HG03457 (cell line): ENCODE results near the gene RAB1A.
"Not testable (repeated sequence)": the region's sequence is repeated elsewhere in the genome, so short reads cannot be mapped to it uniquely, and the experiment has no call there.

Experiments
- ATAC-seq: cut with Tn5 transposase; IDR thresholded peaks from one replicate; pipeline ENCODE4 v1.9.1; 2021; ENCODE audit warnings: moderate number of reproducible peaks; ENCODE audit not compliant: unreplicated experiment

RAB1A gene

DNA sequence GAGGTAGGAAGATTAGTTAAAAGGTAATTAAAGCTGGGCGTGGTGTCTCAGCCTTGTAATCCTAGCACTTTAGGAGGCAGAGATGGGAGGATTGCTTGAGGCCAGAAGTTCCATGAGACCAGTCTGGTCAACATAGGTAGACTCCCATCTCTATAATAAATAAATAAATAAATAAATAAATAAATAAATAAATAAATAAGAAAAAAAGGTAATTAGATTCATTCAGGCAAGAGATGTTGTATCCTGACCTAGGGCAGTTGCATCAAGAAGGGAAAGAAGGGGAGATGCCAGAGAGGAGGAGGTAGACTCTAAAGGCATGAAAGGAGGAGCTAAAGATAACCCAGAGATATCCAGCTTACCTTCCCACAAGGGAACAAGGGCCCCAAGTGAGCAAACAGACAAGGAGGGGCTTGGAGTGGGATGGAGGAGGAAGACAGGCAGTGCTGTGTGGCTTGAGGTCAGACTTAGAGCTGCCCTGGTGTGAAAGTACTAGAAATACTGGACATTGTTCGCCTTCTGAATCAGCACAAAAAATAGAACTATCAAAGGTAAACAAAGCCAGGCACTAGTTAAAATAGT lies 7.4 kb upstream of the RAB1A start:
- ATAC-seq: no peak

DNA sequence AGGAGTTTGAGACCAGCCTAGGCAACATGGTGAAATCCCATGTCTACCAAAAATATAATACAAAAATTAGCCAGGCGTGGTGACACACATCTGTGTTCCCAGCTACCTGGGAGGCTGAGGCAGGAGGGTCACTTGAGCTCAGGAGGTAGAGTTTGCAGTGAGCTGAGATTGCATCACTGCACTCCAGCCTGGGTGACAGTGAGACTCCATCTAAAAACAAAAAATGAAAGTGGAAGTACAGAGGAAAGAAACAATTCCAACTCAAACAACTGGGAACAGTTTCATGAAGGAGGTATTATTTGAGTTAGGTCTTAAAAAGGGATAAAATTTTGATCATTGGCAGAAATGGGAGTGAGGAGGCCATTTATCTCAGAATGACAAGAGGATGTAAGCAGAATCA lies 6.3 kb upstream of the RAB1A start:
- ATAC-seq: no peak

DNA sequence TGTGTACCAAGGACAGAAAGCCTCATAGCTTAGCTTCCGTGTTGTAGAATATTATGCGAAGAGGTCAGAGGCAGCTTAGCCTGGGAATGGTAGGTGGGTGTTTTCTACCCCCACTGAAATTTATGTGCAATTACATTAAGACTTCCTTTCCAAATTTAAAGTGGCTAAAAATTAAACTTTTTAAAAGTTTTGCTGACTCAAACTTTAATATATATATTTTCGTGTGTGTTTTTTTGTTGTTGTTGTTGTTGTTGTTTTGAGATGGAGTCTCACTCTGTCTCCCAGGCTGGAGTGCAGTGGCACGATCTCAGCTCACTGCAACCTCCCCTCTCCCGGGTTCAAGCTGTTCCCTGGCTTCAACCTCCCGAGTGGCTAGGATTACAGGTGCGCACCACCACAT lies 4.3 kb upstream of the RAB1A start:
- ATAC-seq: no peak

DNA sequence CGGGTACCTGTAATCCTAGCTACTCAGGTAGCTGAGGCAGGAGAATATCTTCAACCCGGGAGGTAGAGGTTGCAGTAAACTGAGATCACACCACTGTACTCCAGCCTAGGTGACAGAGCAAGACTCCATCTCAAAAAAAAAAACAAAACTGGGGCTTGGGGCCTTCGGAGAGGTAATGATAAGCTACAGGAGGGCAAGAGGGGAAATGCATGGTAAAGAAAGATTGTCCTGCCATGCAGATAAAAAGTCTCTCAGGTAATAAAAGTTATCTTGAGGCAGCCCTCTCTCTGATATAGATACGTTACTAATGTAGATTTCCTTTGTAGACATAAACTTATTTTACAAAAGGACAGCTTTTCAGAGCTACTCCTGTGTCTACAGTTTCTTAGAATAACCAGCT lies 3.7 kb upstream of the RAB1A start:
- no peak for ATAC-seq

DNA sequence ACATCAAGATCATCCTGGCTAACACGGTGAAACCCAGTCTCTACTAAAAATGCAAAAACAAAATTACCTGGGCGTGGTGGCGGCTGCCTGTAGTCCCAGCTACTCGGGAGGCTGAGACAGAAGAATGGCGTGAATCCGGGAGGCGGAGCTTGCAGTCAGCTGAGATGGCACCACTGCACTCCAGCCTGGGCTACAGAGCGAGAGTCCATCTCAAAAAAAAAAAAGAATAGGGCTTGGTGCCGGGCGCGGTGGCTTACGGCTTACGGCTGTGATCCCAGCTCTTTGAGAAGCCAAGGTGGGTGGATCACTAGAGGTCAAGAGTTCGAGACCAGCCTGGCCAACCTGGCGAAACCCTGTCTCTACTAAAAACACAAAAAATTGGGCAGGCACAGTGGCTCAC lies 3.0 kb upstream of the RAB1A start:
- not testable (repeated sequence) for ATAC-seq

DNA sequence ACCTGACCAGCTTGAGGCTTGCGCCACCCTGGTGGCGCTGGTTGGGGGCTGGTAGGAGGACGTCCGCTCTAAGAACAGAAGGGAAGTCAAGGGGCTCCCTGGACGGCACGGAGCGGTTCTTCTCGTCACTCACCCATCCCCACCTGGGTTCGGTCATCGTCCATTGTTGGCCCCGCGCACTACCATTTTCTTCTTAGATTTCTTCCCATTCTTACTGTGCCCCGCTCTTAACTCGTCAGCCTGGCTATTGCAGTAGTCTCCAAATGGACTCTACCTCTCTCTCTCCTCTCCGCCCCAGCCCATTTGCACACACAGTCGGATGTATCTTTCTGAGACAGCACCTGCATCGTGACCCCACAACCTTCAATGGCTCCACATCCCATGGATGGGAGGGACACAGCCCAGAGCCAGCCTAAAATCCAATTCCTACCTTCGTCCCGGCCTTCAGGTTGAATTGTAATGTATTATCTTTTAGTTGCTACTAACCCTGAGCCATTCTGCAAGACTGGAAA lies 814 bp upstream of the RAB1A start:
- ATAC-seq: peak; percentile 16

DNA sequence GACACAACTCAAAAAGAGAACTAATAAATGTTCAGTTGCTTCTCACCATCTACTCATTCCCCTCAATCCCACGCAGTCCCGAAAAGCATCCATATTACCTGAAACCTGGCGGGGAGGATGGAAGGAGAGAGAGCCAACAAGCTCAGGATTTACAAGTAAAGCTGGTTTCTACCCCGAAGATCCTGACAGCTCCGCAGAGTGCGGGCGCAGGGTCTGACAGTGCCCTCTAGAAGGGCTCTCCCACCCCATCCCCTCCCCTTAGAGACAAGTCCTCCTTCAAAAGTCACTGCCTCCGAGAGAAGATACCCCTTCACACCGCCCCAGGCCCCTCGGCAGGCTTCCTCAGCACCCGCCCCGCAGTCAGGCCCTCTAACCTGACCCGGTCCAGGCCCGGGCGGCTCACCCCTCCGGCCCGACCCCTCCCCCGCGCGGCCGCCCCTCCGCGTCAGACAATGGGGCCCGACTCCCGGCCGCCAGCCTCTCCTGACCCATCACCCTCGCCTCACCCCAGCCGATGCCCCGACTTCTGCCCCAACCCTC lies 550 bp downstream of the RAB1A start:
- peak; percentile 9 for ATAC-seq

DNA sequence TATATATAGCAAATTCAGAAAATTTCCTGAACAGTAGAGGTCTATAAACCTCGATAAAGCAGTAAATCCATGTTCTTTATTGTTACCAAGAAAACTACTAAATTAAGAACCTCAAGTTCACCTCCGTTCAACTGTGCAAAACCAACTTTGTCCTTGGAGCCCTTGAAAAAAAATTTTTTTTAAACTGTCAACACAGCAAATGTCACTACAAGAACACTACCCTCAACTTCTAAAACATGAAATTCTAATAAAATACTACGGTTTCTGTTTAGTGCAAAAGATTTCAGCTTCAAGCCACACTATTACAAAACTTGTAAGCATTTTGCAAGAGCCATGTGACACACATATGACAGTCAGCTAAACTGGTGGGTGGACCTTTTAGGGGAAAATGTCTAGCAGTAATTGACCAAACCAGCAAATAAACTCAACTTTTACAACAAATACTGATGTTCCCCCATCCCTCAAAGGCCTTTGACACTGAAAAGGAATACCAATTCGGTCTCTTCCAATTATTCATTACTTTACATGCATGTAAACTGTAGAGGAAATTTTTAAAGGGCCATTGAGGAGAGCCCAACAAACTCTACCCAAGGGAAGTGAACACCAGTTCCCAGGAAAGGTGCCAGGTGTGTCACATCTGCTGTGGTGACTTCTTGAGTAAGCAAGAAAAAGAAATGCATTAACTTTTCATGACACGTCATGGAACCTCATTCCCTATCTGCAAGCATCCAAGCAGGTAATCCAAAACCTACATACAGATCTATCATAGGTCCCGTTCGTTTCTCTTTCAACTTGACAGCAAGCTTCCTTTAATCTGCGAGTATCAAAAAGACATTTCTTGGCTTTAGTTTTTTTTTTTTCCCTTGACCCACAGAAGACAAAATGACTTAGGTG lies 1.4 kb downstream of the RAB1A start:
- ATAC-seq: no peak

DNA sequence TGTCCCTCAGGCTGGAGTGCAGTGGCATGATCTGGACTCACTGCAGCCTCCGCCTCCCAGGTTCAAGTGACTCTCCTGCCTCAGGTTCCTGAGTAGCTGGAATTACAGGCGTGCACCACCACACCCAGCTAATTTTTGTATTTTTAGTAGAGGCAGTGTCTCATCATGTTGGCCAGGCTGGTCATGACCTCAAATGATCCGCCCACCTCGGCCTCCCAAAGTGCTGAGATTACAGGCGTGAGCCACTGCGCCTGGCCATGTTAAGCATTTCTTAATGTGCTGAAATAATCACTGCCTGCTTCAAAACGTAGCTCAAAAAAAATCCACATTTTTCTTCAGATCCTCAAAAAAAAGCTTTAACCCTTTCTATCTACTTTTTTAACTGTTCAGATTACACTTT lies 4.4 kb downstream of the RAB1A start:
- not testable (repeated sequence) for ATAC-seq

DNA sequence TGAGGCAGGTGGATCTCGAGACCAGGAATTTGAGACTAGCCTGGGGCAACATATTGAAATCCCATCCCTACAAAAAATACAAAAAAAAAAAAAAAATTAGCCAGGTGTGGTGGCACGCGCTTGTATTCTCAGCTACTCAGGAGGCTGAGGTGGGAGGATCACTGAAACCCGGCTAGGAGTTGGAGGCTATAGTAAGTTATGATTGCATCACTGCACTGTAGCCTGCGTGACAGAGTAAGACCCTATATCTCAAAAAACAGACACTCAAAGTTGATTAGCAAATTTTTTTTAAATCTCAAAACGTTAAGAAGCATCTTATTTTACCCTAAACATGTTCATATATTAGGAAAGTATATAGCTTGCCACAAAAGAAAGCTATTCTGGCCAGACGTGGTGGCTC lies 7.6 kb downstream of the RAB1A start:
- no peak for ATAC-seq

DNA sequence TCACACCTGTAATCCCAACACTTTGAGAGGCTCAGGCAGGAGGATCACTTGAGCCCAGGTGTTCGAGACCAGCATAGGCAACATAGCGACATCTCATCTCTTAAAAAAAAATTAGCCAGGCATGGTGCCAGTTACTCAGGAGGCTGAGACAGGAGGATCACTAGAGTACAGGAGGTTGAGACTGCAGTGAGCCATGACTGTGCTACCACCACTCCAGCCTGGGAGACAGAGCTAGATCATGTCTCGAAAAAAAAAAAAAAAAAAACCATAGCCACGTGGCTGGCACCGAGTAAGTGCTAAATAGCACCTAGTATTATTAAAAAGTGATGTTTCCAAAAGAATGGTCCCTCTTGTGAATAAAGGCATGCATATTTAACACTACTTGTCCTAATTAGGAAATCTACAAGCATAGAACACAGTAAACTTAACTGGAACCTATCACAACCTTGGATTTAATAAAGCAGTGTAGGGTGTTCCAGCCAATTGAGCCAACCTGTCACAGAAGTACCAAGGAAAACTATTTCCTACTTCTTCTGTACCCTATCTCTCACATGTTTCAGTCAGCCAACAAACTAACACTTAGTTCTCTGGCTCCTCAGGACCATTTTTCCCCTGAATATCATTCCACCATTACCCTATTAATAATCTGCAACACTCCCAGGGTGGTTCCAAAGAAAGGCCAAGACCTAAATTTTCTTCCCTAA lies 8.8 kb downstream of the RAB1A start:
- ATAC-seq: no peak

DNA sequence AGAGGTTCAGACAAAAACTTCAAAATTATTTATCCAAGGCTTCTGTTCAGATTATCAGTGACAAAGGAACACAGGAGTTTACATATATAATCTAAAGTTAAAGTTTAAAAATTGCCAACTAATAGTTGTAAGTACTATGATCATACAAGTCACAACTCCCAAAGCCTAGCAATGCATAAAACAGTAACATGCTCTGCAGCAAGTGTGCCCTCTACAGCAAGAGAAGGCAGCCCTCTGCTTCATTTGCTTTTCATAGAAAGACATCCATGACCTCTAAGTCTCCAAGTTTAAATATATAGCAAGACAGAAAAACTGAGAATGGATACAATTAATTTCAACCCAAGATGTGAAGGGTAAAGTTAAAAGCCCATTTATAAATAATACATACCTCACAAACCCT lies 13.3 kb downstream of the RAB1A start:
- ATAC-seq: no peak

DNA sequence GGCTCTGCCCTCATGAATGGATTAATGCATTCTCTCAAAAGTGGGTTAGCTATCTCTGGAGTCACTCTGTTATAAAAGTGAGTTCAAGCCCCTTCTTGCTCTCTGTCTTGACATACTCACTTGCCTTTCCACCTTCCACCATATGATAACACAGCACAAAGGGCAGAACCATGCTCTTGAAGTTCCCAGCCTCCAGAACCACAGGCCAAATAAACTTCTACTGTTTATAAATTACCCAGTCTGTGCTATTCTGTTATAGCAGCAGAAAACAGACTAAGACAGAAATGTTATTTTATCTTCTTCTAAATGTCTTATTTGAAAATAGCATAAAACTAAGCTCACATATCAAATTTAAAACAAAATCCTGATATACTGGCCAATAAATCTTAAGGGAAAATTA lies 15.0 kb downstream of the RAB1A start:
- no peak for ATAC-seq

DNA sequence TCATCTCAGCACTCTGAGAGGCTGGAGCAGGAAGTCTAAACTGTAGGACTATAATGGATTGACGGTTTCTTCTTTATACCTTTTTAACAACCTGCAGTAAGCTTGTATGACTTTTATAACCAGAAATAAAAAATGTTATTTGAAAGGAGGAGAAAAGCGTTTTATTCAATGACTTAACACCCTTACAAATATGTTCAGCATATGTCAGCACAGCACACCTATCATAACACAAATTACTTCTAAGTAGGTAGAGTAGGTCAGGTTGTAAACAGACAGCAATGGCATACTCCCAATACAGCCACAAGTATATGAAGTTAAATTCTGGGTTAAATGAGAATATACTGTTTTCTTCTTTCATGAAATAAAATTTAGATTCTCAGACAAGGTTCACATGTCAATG lies 16.1 kb downstream of the RAB1A start:
- no peak for ATAC-seq

DNA sequence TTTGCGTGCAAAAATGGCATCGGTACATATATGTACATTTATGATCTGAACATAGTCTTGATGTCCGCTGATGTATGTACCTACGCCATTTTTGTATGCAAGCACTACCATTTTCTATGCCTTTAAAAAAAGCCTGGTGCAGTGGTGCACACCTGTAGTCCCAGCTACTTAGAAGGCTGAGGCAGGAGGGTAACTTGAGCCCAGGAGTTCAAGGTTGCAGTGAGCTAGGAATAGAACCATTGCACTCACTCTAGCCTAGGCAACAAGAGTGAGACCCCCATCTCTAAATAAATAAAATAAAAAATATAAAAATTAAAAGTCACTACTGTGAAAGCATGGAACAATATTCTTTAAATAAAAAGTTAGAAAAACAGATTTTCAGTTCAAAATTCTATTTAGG lies 16.7 kb downstream of the RAB1A start:
- ATAC-seq: no peak

DNA sequence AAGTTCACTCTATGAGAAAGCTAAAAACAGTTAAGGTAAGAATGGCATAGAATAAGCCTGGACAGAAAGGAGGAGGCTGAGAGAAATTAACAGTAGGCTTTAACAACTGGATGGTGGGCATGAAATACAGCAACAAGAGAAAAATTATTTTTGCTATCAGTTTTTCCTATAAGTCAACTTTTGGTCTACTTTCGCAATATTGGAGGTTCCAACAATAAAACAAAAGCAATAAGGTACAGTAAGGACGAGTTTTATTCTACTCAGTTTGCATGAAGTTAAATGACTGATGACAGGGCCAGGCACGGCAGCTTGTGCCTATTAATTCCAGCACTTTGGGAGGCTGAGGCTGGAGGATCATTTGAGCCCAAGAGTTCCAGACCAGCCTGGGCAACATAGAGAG lies 17.3 kb downstream of the RAB1A start:
- ATAC-seq: no peak

DNA sequence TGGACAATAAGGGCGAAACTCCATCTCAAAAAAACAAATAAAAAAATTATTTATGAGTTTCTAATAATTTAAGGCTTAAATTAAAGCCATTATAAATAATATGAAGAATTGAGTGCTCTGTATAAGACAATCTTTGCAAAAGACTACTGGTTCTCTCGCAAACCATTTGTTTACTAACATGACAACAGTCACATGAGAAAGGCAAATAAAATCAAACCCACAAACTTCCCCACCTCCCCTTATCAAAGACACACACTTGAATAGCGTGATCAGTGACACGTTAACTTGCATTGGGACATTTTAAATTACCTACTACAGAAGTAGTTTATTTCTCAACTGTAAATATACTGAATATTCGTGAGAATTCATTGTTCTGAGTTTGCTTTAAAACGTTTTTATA lies 21.1 kb downstream of the RAB1A start:
- ATAC-seq: no peak

DNA sequence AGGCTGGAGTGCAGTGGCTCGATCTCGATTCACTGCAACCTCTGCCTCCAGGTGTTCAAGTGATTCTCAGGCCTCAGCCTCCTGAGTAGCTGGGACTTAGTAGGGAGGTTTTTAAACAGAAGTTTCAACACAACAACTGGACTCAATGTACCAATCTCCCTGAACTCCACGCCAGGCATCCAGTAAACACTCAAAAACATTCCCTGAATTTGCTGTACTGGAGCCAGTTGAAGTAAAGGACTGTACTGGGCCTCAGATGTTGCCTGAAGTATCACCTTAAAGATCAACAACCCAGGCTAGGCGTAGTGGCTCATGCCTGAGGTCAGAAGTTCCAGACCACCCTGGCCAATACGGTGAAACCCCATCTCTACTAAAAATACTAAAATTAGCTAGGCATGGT lies 22.4 kb downstream of the RAB1A start:
- ATAC-seq: no peak

DNA sequence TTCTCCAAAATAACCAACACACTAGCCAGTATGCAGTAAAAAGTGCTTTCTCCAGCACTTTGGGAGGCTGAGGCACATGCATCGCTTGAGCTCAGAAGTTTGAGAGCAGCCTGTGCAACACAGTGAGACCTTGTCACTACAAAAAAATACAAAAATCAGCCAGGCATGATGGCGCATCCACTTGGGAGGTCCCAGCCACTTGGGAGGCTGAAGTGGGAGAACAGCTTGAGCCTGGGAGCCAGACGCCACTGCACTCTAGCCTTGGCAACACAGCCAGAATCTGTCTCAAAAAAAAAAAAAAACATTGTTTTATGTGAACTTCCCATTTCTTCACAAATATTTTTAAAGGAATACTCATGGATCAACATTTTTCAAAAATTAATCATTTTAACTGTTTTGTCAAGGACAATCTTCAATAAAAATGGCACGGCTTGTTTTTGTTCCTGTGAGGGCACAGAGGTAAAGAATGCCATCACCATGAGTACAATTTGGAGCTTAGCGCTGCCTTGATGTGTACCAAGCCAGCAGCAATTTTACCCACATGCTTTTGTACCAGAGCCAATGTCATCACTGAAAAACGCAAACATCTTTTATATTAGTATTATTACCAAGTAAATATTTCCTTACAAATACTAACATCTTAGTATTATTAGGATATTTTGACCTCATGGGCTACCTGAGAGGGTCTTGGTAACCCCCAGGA lies 26.7 kb downstream of the RAB1A start:
- ATAC-seq: no peak

DNA sequence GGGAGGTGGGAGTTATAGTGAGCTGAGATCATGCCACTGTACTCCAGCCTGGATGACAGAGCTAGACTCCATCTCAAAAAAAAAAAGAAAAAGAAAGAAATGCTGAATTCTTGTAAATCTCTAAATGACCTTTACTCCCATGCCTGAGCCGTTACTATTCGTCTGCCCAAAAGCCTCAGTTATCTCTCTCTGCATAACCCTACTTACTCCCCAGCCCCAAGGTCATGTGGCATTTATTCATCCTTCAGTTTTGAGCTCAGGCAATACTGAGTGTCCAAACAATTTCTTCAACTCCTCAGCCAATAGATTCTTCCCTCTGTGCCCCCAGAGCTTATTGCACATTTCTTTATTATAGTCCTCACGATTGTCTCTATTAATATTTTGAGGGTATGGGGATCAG lies 28.8 kb downstream of the RAB1A start:
- ATAC-seq: no peak

DNA sequence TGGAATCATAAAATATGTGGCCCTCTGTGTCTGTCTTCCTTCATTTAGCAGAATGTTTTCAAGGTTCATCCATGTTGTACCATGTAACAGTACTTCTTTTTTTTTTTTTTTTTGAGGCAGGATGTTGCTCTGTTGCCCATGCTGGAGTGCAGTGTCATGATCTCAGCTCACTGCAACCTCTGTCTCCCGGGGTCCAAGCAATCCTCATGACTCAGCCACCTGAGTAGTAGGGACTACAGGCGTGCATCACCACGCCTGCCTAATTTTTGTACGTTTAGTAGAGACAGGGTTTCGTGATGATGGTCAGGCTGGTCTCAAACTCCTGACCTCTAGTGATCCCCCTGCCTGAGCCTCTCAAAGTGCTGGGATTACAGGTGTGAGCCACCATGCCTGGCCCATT lies 31.2 kb downstream of the RAB1A start:
- ATAC-seq: no peak
